Esophagus squamous epithelium (tissue), 4 donors: ENCODE data around the gene UNC5C.

Experiments
- CTCF ChIP-seq, 6 experiments: fragments of 450-650 bp in 4 of 6; fragments of 200-600 bp in 2 of 6; sonication (generic) in 2 of 6; IDR thresholded peaks; one replicate each; pipeline ENCODE4 v1.5.1; 2016 to 2019; ENCODE audit warnings: antibody characterized with exemption in 6 of 6, mild to moderate bottlenecking in 4 of 6, moderate library complexity in 4 of 6
- POLR2A ChIP-seq, 4 donors: fragments of 450-650 bp; IDR thresholded peaks; one replicate each; pipeline ENCODE4 v1.6.1; 2017; ENCODE audit warnings: antibody characterized with exemption in 4 of 4, mild to moderate bottlenecking in 4 of 4, moderate library complexity in 3 of 4

- TF ChIP-seq CTCF (IDR thresholded peaks at IDR 0.05), result no peak
- TF ChIP-seq POLR2A (IDR thresholded peaks at IDR 0.05), result no peak
Measured at GRCh38 chr4:95118497-95118896, 430.3 kb downstream of the UNC5C start.
